8988T (cell line): Measurements from ENCODE around the gene ZFR.
A peak's percentile ranks its signal among the peaks of the same experiment; 100 is the strongest.
"Not testable (repeated sequence)": the region's sequence is repeated elsewhere in the genome, so short reads cannot be mapped to it uniquely, and the experiment has no call there.

ENCODE experiments used
- DNase-seq: peaks from one replicate; pipeline ENCODE4 v3.0.0; 2011

Gene ZFR

GRCh38 chr5:32449262-32449661, 4.7 kb upstream of the ZFR start:
- DNase-seq, result no peak

DNA sequence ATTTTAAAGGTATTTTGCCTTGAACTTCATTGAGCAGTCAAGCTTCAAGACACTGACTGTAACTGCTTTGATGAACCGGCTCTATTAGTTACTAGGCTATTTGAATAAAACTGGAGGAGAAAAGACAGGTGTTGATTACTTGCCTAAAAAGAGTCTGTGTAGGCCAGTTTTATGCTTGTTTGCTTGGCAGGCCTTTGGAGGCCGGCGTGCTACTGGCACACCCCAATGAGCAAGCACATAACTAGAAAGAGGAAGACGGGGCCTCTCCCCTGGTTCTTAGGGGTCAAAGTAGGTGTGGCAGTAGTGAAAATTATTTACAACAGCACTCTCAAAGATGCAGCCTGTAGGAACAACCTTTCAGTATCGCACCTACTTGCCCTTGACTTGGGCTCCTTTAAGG, 2.1 kb upstream of the ZFR start:
- no peak for DNase-seq

DNA sequence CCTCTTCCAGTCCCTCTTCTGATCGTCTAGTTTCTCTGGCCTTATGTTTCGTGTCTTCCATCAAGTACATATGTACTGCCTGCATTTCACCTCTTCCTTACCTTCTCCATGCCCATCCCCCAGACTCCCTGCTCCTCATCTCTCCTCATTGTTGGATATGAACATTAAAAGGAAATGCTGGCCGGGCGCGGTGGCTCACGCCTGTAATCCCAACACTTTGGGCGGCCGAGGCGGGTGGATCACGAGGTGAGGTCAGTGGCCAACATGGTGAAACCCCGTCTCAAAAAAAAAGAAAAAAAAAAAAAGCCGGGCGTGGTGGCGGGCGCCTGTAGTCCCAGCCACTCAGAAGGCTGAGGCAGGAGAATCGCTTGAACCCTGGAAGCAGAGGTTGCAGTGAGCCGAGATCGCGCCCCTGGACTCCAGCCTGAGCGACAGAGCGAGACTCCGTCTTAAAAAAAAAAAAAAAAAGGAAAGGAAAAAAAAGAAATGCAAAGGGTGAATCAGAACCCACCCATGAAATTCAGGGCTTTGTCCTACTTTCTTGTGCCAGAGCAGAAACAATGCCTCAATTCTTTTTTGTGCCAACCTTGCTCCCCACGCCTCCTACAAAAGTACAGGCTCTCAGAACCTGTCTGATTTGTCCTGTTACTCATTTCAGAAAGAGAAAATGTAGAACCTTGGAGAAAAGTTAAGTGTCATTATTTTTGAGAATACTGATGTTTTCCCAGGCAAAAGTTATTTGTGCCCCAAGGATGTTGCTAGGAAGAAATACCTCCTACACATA, 1.5 kb upstream of the ZFR start:
- no peak for DNase-seq

DNA sequence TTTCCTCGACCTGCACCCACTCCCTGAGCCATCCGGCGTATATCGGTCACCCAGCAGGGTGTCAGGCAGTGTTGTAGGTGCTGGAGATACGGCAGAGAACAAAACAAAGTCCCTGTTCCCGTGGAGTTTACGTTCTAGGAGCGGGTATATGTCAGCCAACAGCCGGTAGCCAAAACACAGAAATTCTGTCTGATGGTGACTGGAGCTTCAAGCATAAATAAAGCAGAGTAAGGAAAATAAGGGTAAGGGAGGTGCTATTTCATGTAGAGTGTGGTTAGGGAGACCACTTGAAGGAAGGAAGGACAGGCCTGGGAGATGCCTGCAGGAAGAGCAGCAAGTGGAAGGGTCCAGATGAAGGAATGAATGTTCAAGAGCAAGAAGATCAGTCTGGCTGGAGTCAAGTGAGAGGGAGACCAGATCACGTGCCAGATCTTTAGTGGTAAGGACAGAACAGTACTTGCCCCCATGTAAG, 783 bp upstream of the ZFR start:
- no peak for DNase-seq

GRCh38 chr5:32443541-32444430, 754 bp downstream of the ZFR start:
- peak; percentile 82 for DNase-seq

DNA sequence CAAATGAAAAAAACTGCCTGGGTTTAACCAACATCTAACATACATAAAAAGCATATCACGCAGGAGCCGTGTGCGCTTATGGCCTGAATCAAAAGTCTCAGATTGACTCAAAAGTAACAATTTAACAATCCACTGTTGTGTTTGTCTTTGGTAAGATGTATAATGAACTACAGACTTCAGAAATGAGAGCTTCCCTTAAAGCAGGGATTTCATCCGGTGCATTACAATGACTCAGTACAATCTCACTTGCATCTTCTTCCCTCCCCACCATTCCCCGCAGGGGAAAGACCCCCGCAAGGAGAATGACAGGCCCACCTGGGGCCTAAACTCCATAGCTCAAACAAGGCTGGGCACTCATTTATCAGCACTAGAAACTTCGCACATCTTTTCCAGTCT, 1.4 kb downstream of the ZFR start:
- peak; percentile 49 for DNase-seq

GRCh38 chr5:32439086-32439642, 5.4 kb downstream of the ZFR start:
- DNase-seq, result no peak

GRCh38 chr5:32436553-32437242, 7.8 kb downstream of the ZFR start:
- no peak for DNase-seq

DNA sequence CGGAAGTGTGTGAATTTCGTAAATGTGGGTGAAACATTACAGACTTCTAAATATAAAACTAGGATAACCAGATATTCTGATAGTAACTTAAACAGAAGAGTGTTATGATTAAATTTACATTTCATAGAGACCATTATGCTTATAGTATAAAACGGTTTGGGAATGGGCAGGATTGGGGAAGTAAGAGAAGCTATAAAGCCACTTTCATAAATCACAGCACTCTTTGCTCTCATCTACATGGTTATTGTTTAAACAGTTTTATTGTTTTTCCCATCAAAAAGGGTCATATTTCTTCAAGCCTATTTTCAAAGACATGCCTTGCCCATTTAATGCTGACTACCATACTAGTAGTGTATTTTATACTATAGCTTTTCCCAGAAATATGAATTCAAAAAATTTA, 9.2 kb downstream of the ZFR start:
- DNase-seq, result no peak

- DNase-seq, result no peak
These were observed 10.3 kb downstream of the ZFR start for GRCh38 chr5:32434221-32434620.

GRCh38 chr5:32432633-32433032, 11.9 kb downstream of the ZFR start:
- no peak for DNase-seq

DNA sequence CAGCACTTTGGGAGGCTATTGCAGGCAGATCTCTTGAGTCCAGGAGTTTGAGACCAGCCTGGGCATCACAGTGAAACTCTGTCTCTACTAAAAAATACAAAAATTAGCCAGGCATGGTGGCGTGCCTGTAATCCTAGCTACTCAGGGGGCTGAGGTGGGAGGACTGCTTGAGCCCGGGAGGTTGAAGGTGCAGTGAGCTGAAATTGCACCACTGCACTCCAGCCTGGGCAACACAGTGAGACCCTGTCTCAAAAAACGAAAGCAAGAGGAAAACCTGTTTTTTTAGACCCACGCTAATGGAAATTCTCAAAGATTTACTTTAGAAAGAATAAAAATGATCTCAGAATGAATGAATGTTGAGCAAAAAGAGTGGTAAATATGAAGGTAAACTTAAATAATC, 13.7 kb downstream of the ZFR start:
- DNase-seq, result not testable (repeated sequence)

DNA sequence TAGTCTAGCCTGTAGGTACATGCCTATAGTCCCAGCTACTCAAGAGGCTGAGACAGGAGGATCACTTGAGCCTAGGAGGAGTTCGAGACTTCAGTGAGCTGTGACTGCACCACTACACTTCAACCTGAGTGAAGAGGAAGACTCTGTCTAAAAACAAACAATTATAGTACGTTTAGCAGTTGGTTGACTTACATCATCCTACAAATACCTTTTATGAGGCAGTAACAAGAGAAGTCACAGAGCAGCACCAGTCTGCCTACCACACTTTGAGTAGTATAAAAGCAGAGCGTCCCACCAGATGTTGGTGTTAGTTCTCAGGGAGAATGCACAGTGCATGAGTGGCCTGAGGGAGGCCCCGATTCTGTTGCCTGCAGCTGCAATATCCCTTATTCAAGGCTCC, 16.1 kb downstream of the ZFR start:
- DNase-seq, result no peak

- DNase-seq, result no peak
These were observed 17.9 kb downstream of the ZFR start for GRCh38 chr5:32426440-32427151.

DNA sequence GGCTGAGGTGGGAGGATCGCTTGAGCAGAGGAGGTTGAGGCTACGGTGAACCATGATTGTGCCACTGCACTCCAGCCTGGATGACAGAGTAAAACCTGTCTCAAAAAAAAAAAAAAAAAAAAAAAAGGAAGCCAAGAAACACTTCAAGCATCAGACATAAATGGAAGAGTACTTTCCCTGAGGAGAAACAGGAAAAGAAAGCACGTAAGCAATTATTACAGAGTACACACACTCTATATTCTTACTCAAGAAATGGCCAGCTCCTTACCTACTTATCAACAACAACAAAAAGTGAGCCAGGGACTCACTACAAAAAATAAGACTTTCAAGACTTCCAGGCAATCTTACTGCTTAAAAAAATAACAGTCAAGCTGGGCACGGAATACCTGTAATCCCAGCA, 21.8 kb downstream of the ZFR start:
- DNase-seq, result no peak

DNA sequence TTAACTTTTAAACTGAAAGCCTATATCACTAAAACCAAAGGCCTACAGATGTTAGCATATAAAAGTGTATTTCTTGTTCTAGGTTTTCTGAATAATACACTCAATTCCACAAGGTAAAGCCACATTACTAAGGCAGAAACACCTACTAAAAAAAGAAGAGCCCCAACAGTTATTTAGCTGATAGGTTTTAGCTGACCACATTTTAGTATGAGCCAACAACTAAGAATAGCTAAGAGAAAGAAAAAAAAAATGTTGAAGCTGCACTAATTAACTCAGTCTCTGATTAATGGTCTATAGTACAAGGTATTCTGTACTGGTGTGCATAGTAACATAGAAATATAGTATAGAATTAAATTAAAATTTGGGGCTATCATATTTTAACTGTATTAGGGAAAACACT, 23.5 kb downstream of the ZFR start:
- no peak for DNase-seq

DNA sequence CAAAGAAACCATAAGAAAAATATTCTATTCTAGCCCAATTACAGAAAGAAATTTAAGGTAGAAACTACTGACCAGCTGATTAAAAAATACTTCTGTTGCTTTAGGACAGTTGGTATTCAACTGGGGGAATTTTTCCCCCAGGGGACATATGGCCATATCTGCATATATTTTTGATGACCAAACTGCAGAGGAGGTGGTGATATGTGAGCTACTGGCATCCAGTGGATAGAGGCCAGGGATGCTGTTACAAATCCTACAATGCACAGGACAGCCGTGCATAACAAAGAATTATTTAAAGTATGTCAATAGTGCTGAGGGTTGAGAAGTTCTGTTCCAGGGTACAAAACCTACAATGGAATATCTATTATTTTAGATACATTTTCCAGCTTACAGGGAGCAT, 24.0 kb downstream of the ZFR start:
- no peak for DNase-seq

DNA sequence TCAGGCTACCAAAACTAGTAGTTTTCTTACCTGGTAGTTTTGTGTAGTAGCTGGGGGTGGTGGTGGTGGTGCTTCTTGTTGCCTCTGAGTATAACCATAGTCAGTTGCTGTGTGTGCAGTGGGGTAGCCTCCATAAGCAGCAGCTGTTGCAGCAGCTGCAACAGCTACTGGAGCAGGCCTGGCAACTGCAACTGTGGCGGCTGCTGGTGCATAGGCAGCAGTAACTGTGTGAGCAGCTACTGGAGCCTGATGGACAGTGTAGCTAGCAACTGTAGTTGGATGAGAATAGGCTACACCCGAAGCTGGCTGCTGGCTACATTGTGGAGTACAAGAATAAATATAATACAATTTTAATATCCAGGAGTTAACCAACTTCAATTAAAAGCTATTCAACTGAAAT, 24.7 kb downstream of the ZFR start:
- DNase-seq, result no peak

DNA sequence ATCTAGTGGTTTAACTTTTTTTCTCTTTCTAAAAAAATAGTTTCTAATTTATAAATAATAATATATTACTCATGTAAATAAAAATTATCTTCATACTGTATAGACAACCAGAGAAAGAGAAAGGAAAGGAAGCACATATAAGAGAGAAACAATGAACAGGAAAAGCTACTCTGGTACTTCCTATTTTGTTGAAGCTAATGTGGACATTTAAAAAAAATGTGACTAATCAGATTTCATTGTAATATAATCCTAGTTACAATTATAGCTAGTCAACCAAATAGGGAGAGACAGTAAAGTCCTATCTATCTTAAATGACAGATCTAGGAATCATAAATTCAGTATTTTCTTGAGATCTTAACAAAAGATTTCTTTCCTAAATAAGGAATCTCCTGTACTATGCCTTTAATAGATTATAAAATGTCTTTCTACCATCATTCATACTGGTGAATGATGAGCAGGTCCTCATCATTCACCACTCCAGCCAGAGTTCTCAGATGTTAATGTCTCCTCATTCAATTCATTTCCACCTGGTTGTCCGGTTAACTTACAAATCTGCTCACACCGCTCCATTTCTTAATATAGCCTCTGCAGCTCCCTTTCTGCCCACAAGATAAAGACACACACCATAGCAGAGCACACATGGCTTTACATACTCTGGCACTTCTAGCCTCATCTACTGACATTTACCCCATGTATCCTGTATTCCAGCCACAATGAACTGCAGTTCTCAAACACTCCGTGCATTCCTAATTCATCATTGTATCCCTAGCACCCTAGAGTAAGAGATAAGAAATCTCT, 30.9 kb downstream of the ZFR start:
- no peak for DNase-seq

DNA sequence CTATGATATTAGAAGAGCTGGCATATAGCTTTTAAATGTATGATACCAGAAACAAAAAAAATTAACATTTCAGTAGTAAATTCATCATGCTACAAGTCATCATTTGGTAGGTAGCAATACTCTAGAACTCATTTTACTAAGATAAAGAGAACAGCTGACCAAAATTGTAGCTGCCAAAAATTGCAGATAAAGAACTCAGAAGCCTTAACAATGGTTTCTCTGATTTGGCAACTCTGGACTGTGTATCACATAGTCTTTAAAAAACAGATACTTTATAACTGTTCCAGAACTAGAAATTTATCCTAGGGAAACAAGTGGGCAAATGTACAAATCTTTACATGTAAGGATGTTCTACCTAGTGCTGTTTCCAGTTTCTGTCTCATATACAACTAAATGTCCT, 33.9 kb downstream of the ZFR start:
- no peak for DNase-seq

DNA sequence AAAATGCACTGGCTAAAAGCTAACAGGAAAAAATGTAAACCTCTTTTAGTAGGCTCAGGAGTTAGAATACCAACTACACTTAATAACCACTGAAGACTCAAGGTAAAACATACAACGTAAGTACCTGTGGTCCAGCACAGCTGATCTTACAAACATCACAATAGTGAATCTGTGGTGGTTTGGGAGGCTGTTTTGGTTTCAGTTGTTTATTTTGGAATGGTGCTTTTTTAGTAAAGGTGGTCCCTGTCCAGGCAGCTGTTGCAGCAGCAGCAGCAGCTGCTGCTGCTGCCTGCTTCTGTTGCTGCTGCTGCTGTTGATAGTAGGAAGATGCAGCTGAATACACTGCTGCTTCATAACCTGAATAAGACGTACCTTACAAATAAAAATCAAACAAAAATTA, 37.9 kb downstream of the ZFR start:
- DNase-seq, result no peak

DNA sequence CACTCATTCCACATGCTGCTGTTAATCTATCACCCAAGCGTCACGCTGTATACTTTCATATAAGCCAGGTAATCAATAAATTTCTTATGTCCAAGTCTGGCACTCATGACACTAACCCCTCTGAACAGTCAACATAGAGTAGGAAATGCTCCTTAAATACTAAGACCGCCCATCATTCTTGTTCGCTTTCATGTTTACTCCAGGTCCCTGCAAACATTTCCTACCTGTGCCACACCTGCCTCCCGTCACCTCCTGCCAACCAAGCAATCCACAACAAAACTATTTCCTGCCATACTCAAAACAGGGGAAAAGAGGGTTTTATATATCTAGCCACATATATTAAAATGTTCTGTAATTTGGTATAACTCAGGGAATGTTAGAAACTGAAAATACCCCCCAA, 39.0 kb downstream of the ZFR start:
- DNase-seq, result no peak
